IPS-15b (cell line): Measurements from ENCODE around the gene GPS1.
A peak's percentile ranks its signal among the peaks of the same experiment; 100 is the strongest.

Source experiments
- H3K27me3 ChIP-seq: one replicate; pipeline ENCODE4 v1.6.1; 2013; ENCODE audit warnings: low read length; ENCODE audit not compliant: control insufficient read depth, insufficient read depth
- H3K36me3 ChIP-seq: one replicate; pipeline ENCODE4 v1.6.1; 2013; ENCODE audit warnings: low read length; ENCODE audit not compliant: control insufficient read depth, insufficient read depth
- H3K4me1 ChIP-seq: one replicate; pipeline ENCODE4 v1.6.1; 2013; ENCODE audit warnings: mild to moderate bottlenecking, low read length; ENCODE audit not compliant: control insufficient read depth, insufficient read depth
- H3K4me3 ChIP-seq: one replicate; pipeline ENCODE4 v1.5.1; 2013; ENCODE audit warnings: low read depth, low read length
- H3K9ac ChIP-seq: one replicate; pipeline ENCODE4 v1.6.1; 2013; ENCODE audit warnings: low read depth, mild to moderate bottlenecking, low read length
- H3K9me3 ChIP-seq: one replicate; pipeline ENCODE4 v1.6.1; 2013; ENCODE audit warnings: mild to moderate bottlenecking, low read length; ENCODE audit not compliant: control insufficient read depth, insufficient read depth

Gene GPS1

GRCh38 chr17:82052638-82053059 is 951 bp downstream of the GPS1 start:
- H3K36me3 ChIP-seq: peaks cover 62% of the 10 kb centered on the region
- no peaks in the 10 kb centered on the region for H3K4me1 ChIP-seq
- H3K27me3 ChIP-seq: no peaks in the 10 kb centered on the region
- H3K9ac ChIP-seq: peak overlapping the region; percentile 76
- H3K4me3 ChIP-seq: peak overlapping the region; percentile 79
- H3K9me3 ChIP-seq: no peaks in the 10 kb centered on the region

DNA sequence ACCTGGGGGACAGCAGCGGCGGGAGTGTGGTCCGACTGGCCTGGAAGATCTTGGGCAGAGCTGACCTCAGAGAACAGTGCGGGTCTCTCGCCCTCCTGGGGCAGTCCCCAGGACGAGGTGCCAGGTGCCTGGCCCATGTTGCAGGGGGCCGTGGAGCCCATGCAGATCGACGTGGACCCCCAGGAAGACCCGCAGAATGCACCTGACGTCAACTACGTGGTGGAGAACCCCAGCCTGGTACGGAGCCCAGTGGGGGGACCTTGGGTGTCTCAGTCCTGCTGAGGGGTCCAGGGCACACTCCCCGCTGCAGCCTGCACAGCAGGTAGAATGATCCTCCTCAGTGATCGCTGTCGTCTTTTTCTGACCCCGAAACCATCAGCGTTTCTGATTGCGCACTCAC is 1.4 kb downstream of the GPS1 start:
- no peaks in the 10 kb centered on the region for H3K9me3 ChIP-seq
- no peaks in the 10 kb centered on the region for H3K27me3 ChIP-seq
- peaks cover 61% of the 10 kb centered on the region for H3K36me3 ChIP-seq
- no peak overlapping the region for H3K9ac ChIP-seq
- H3K4me1 ChIP-seq: no peaks in the 10 kb centered on the region
- no peak overlapping the region for H3K4me3 ChIP-seq

DNA sequence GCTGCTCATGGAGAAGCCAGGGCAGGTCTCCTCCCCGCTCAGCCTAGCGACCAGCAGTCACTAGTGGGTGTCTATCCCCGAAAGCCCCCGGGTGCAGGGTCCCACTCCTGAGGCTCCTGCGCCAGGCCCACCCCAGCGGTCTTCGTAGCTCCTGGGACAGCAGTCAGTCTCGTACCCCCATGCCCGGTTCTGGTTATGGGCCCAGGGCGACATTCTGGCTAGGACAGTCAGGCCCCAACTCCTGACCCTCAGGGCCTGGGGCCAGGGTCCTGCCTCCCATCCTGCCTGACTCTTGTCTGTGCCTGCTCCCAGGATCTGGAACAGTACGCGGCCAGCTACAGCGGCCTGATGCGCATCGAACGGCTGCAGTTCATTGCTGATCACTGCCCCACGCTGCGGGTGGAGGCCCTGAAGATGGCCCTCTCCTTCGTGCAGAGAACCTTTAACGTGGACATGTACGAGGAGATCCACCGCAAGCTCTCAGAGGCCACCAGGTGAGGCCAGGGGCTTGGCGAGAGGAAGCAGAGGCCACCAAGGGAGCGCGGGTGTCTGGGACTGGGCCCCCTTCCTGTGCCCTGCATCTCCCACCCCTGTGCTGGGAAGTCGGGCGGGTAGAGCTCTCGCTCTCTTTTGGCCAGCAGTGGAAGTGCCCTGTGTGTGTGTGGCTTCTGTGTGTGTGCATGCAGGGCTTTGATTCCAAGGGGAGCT is 2.0 kb downstream of the GPS1 start:
- Histone ChIP-seq H3K9me3 (no peaks in the 10 kb centered on the region), H3K9ac (no peak overlapping the region), H3K4me3 (no peak overlapping the region), H3K36me3 (peaks cover 64% of the 10 kb centered on the region), H3K27me3 (no peaks in the 10 kb centered on the region), H3K4me1 (no peaks in the 10 kb centered on the region)

GRCh38 chr17:82054351-82055022 is 2.8 kb downstream of the GPS1 start:
- no peaks in the 10 kb centered on the region for H3K4me1 ChIP-seq
- no peak overlapping the region for H3K9ac ChIP-seq
- no peak overlapping the region for H3K4me3 ChIP-seq
- no peaks in the 10 kb centered on the region for H3K27me3 ChIP-seq
- H3K9me3 ChIP-seq: no peaks in the 10 kb centered on the region
- H3K36me3 ChIP-seq: peaks cover 68% of the 10 kb centered on the region

GRCh38 chr17:82055023-82055964 is 3.6 kb downstream of the GPS1 start:
- Histone ChIP-seq H3K9ac (no peak overlapping the region), H3K4me1 (no peaks in the 10 kb centered on the region), H3K27me3 (no peaks in the 10 kb centered on the region), H3K36me3 (peaks cover 68% of the 10 kb centered on the region), H3K4me3 (no peak overlapping the region), H3K9me3 (no peaks in the 10 kb centered on the region)

GRCh38 chr17:82055965-82056728 is 4.4 kb downstream of the GPS1 start:
- Histone ChIP-seq H3K4me3 (no peak overlapping the region), H3K36me3 (peaks cover 73% of the 10 kb centered on the region), H3K27me3 (no peaks in the 10 kb centered on the region), H3K9ac (no peak overlapping the region), H3K4me1 (no peaks in the 10 kb centered on the region), H3K9me3 (no peaks in the 10 kb centered on the region)

DNA sequence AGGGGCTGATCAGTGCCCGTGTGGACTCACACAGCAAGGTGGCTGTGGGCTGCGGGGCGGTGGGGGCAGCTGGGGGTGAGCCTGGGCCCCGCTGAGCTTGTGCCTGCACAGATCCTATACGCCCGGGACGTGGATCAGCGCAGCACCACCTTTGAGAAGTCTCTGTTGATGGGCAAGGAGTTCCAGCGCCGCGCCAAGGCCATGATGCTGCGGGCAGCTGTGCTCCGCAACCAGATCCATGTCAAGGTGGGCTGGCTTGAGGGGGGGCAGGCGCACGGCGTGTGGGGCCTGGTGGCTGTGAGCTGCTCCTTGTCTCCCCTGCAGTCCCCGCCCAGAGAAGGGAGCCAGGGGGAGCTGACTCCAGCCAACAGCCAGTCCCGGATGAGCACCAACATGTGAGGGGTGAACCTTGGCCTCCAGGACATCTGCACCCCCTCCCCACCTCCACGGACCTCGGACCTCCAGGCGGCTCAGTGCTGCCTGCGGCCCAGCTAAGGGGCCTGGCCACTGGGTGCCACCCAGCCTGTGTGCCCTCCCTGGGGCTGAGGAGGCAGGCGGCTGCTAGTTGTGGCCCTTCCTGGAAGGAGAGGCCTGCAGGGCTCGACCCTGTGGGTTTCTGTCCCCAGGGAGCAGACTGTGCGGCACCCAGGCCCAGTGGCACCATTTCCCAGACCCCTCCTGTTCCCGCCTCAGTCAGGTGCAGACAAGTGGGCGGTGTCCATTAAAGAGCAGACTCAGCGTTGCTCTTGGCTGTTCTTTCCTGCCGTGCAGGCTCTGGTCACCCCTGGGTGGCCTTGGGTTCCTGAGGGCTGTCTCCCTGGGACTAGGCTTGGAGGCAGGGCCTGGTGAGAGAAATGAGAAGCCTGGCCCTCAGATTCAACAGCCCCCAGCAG is 5.3 kb downstream of the GPS1 start:
- H3K27me3 ChIP-seq: no peaks in the 10 kb centered on the region
- H3K4me1 ChIP-seq: no peaks in the 10 kb centered on the region
- H3K9ac ChIP-seq: no peak overlapping the region
- no peaks in the 10 kb centered on the region for H3K9me3 ChIP-seq
- no peak overlapping the region for H3K4me3 ChIP-seq
- peaks cover 80% of the 10 kb centered on the region for H3K36me3 ChIP-seq

DNA sequence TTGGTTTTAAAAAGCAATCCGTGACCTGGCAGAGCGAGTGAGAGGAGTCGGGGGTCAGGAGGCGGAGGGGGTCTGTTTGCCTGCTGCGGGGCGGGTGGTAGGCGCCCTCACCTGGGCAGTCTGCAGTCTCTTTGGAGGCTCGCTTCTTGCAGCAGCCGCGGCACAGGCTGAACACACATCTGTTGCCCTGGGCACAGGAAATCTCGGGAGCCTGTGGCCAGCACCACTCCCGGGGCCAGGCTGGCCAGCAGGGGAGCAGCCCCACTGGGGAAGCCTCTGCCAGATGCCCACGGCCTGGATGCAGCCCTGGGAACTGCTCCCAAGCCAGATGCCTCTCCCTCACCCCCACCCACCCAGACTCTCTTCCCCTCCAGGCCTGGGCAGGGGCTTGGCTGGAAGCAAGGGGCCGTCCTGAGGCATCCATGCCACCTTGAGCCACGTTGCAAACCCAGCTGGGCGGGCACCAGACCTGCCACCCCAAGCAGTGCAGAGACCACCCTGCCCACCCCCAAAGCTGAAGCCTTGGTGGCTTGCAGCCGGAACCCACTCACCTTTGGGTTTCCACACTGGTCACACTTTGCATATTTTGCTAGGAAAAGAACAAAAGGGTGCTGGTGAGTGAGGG is 6.6 kb downstream of the GPS1 start:
- Histone ChIP-seq H3K27me3 (no peaks in the 10 kb centered on the region), H3K36me3 (peaks cover 89% of the 10 kb centered on the region), H3K9ac (no peak overlapping the region), H3K4me1 (no peaks in the 10 kb centered on the region), H3K4me3 (no peak overlapping the region), H3K9me3 (no peaks in the 10 kb centered on the region)

GRCh38 chr17:82058855-82059249 is 7.2 kb downstream of the GPS1 start:
- no peaks in the 10 kb centered on the region for H3K27me3 ChIP-seq
- H3K9me3 ChIP-seq: no peaks in the 10 kb centered on the region
- H3K9ac ChIP-seq: no peak overlapping the region
- no peaks in the 10 kb centered on the region for H3K4me1 ChIP-seq
- H3K36me3 ChIP-seq: peaks cover 89% of the 10 kb centered on the region
- no peak overlapping the region for H3K4me3 ChIP-seq

DNA sequence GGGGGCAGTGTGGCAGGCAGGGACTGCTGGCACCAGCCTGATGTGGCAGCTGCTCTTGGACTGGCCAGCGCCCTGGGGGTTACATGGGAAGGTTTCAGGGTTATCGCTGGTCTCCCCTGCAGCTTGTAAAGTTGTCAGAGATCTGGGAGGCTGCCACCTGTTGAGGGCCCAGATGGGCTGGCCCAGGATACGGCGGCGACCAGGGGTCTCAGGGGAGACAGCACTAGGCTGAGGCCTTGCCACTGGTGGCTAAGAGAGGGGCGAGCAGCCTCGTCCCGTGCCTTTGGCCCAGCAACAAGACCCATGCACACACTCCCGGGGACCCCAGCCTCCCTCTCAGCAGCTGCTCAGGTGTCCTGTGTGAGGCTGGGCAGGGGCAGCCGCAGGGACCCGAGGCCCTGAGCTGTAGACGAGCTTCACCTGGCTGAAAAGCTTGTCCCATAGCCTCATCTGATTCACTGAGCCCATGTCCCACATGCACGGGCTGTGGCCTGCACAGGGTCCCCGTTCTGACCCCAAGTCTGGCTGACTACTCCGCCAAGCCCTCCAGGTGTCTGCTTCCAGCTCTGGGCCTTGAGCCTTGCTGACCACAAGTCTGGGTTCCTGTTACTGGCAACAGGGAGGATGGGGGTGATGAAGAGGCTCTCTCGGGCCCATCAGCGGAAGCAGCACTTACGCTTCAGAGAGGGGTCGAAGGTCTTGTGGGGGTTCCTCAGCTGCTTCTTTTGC is 7.7 kb downstream of the GPS1 start:
- Histone ChIP-seq H3K36me3 (peaks cover 84% of the 10 kb centered on the region), H3K4me1 (peaks cover 2% of the 10 kb centered on the region), H3K4me3 (no peak overlapping the region), H3K27me3 (no peaks in the 10 kb centered on the region), H3K9me3 (no peaks in the 10 kb centered on the region), H3K9ac (no peak overlapping the region)
